Measurements from ENCODE around the gene ACACB.

DNA sequence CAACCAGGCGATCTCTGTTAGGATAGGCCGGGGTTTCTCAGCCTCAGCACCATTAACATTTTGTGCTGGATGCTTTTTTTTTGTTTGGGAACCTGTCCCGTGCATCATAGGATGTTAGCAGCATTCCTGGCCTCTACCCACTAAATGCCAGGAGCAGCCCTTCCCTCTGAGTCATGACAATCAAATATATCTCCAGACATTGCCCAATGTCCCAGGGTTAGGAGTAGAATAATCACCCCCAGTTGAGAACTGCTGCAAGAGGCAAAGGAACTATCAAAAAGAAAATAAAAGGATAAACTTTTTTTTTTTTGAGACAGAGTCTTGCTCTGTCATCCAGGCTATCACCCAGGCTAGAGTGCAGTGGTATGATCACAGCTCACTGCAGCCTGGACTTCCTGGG is 76.0 kb downstream of the ACACB start:
- no peak for TF ChIP-seq POLR2A (IDR thresholded peaks at IDR 0.05)
- TF ChIP-seq, protein P1, sequence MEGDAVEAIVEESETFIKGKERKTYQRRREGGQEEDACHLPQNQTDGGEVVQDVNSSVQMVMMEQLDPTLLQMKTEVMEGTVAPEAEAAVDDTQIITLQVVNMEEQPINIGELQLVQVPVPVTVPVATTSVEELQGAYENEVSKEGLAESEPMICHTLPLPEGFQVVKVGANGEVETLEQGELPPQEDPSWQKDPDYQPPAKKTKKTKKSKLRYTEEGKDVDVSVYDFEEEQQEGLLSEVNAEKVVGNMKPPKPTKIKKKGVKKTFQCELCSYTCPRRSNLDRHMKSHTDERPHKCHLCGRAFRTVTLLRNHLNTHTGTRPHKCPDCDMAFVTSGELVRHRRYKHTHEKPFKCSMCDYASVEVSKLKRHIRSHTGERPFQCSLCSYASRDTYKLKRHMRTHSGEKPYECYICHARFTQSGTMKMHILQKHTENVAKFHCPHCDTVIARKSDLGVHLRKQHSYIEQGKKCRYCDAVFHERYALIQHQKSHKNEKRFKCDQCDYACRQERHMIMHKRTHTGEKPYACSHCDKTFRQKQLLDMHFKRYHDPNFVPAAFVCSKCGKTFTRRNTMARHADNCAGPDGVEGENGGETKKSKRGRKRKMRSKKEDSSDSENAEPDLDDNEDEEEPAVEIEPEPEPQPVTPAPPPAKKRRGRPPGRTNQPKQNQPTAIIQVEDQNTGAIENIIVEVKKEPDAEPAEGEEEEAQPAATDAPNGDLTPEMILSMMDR (IDR thresholded peaks at IDR 0.05): no peak

All from Peyer's patch (tissue), 4 donors.